ENCODE results near the gene GLI3.

The GLI3 gene

DNA sequence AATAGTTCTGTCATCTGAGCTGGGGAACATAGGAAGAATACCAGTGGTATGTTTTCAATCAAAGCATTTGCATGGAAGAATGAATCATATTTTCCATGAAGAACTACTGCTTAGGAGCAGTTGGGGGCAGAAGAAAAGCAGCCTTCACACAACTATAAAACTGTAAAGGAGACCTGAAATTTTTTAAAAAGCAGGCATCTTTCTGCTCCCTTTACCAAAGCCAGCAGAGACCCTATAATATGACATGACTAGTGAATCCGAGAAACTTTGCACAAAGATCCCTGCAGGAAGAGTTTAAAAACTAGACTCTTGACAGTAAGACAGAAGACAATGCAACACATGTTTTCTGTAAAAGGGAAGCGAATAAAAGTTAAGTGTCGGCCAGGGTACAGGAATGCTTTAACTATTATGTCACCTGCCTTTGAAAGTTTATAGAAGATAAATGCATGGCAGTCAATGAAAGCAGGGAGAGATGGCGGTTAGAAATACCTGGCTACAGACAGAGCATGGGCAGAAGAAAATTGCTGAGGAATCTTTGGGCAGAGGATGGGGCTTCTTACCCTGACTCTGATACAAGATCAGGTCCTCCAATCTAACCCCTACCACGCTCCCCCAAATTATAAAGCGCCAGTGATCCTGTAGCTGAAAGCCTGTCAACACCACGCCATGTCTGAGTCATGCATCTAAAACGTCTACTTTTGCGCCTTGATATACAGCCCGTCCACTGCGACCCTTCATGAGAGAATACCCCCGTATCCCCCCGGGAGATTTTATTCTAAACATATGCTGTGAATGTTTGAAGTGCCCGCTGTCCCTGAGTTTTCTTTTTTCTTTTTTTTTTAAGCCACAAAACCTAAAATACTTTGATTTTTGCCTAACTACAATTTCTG is 93.1 kb downstream of the GLI3 start:
- no peak for DNase-seq (ENCODE audit: low read depth in 3 of 3, low spot score in 1 of 3)

DNA sequence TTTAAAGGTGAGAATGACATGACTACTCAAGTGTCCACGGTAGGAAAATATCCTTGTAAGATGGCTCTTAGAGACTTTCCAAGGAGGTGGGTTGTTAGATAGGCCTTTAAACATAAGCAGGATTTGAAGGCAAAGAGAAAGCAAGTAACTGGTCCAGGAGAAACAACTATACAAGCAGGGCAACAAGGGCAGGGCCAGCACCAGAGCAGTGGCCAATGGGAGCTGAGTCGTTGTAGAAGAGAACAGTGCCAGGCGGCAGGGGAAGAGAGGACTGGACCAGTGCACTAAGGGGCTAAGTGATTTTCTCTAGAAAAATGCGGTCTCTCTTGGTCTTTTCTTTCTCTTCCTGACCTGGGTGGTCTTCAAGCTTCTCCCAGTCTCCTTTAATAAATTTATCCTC is 94.9 kb downstream of the GLI3 start:
- DNase-seq (ENCODE audit: low read depth in 3 of 3, low spot score in 1 of 3): no peak

DNA sequence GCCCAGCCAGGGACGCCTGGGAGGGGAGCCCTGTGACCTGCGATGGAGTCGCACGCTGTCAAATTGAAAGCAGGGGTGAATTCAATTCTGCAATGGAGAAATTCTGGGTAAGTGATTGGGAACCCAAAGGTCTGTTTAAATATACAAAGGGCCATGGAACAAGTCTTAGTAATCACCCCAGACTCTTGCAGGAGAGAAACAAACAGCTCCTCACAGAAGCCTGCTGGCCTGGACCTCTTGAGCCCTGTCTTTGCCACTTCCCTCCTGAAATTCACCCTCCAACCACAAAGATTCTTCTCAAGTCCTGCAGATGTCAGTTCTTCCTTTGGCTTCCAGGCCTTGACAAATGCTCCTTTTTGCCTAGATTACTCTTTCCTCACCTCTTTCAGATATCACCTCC is 97.3 kb downstream of the GLI3 start:
- no peak for DNase-seq (ENCODE audit: low read depth in 3 of 3, low spot score in 1 of 3)

GRCh38 chr7:42138691-42139090 is 98.3 kb downstream of the GLI3 start:
- no peak for DNase-seq (ENCODE audit: low read depth in 3 of 3, low spot score in 1 of 3)

DNA sequence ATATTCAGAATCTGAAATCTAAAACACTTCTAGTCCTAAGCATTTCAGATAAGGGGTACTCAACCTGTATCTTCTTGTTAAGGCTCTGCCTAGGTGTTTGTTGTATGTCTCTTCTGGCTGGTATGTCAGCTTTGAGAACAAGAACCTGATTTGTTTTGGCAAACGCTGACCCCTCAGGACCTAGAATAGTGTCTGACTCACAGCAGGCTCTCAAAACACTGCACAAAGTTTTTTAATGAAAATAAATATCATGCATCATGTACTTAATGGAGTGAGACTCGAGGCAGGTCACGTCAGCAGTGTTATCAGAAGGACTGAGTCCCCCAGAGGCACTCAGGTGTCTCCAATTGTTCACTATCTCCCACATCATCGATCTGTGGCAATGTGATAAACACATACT is 99.1 kb downstream of the GLI3 start:
- DNase-seq (ENCODE audit: low read depth in 3 of 3, low spot score in 1 of 3): no peak

DNA sequence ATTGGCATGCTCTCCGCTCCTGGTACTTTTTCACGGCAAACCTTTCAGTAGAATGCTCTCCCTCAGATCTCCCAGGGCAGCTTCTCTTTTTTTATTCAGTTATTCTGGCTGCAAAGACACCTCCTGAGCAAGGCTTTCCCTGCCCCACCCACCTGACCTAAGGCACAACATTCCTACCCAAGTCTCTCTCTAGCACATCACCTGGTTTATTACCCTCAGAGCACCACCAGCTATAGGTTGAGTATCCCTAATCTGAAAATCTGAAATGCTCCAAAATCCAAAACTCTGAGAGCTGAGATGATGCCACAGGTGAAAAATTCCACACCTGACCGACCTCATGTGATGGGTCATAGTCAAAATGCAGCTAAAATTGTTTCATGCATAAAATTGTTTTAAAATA is 99.6 kb downstream of the GLI3 start:
- DNase-seq (ENCODE audit: low read depth in 3 of 3, low spot score in 1 of 3): no peak

DNA sequence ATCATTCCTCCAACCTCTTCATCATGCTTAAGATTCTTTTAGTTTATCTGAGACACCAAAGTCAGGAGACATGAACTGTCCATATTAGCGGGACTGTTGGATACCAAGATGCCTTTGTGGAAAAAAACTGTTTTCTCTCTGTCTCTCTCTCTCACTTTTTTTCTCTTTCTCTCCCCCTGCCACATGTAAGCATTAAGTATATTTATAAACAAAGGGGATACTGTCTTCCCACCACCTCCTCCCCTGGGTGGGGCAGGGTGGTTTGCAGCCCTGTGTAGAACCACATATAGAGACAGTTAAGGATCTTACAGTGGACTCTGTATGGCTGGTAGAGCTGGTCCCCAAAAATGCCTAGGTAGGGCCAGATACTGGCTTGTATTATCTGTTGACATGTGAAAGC is 101.3 kb downstream of the GLI3 start:
- DNase-seq (ENCODE audit: low read depth in 3 of 3, low spot score in 1 of 3): no peak

GRCh38 chr7:42134276-42134876 is 102.6 kb downstream of the GLI3 start:
- no peak for DNase-seq (ENCODE audit: low read depth in 3 of 3, low spot score in 1 of 3)

GRCh38 chr7:42133321-42133720 is 103.7 kb downstream of the GLI3 start:
- DNase-seq (ENCODE audit: low read depth in 3 of 3, low spot score in 1 of 3): no peak

- no peak for DNase-seq (ENCODE audit: low read depth in 3 of 3, low spot score in 1 of 3)
These were observed 108.3 kb downstream of the GLI3 start for GRCh38 chr7:42128703-42129102.

DNA sequence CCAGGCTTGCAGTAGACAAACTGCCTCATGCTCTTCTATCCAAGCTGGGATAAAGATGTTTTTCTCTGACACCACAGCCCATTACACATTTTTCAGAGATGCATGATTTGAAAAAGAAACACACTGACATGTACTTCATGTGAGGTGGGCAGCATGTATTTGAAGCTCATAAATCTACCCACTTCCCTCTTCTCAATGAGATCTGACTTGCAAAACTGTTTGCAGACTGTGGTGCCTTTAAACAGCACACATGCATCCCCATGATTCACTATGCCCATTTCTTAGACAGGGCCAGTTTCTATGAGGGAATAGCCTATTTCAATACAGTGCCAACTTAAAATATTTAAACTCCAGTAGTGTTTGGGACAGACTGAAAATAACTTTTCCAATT is 109.8 kb downstream of the GLI3 start:
- DNase-seq (ENCODE audit: low read depth in 3 of 3, low spot score in 1 of 3): no peak

DNA sequence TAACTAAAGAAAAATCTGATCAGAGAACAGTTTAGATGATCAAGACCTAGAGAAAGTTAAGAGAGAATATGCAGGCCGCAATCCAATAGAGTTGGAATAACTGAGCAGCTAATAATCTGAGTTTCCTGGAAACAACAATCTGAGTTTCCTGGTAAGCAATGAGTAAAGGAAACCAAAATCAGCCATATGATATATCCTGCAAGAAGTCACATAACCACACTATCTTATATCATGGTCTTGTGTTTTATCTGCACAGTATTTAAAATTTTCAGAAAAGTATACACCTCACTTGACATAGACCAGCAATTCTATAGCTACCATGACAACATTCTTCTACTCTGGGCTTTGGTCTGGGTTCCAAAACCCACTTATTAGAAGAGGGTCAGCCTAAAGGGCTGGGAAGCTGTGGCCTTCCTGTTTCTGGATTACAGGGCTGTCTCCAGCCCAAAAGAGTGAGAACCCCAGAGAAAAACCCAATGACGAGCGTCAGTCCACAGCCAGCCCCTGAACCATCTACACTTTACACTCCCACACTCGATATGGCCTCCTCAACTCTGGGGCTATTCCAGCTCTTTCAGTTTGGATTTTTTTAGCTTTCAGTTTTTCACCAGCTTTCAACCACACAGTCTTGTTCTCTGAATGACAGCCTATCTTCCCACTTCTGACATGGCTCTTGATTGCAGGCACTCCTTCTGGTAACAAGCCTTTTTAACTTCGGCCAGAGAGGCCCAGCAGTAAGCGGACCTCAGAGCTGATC is 110.4 kb downstream of the GLI3 start:
- DNase-seq (ENCODE audit: low read depth in 3 of 3, low spot score in 1 of 3): no peak

DNA sequence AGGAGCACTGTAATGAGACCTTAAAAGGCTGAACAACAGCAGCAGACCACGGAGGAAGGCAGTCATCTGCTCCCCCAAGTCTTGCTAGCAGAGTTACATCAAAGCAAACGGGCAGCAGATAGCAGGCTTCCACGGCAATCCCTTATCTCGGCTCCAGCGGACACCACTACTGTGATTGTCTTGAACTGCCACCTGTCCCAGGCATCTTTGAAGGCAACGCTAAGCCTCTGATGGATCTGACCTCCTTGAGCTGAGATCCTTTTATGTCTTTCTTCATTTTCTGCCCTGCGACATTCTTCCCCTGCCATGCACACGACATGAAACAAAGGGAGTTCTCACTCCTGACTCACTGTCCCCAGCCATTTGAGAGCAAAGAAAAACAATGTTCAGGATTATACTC is 111.7 kb downstream of the GLI3 start:
- no peak for DNase-seq (ENCODE audit: low read depth in 3 of 3, low spot score in 1 of 3)

DNA sequence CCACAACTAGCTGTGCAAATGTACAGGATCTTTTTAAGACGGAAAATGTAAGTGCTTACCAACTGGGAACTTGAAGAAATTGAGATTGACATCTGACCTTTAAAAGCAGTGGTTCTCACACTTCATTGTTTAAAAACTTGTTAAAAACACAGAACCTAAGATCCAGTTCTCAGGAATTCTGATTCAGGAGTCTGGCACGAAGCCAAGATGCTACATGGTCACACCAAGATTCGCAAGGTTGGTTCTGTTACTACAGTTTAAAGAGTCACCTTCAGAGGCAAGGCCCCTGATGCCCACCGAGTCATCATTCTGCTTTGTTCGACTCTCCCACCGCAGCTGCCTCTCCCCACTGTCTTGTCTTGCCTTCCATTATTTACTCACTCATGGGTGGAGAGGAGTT is 113.3 kb downstream of the GLI3 start:
- DNase-seq (ENCODE audit: low read depth in 3 of 3, low spot score in 1 of 3): no peak

DNA sequence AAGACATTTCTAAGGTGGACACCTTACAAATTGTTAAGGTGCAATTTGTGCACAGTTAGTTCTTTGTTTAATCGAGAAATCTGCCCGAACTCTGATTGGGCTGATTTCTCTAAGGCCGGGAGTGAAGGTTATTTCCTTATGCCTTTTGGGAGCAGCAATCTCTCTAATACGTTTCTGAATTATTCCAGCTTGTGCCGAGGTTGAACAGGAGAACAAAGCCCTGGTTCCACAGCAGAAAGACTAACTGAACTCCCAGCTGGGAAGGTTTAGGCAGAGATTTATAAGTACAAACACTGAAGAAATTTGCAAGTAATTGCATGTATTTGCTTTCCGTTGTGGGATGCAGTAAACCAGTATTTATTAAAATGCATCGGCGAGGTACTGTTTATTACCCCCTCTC is 116.8 kb downstream of the GLI3 start:
- no peak for DNase-seq (ENCODE audit: low read depth in 3 of 3, low spot score in 1 of 3)

- no peak for DNase-seq (ENCODE audit: low read depth in 3 of 3, low spot score in 1 of 3)
These were observed 119.8 kb downstream of the GLI3 start for GRCh38 chr7:42117201-42117600.

DNA sequence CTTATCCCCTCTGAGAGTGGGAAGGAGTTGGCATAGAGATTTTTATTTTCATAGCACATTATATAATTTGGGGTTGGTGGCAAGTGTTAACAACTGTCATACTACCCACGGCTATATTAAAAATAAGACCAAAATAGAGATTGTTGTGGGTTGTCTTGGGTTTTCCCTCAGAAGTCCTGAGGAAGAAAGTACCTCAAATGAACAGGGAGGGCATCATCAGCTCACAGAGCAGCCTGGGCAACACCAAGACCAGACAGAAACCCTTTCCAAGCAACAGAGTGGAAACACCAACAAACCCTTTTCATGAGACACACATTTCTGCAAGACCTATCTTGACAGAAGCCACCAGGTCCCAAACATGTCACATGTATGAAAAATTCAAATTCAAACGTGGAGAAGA is 121.2 kb downstream of the GLI3 start:
- DNase-seq (ENCODE audit: low read depth in 3 of 3, low spot score in 1 of 3): no peak

- no peak for DNase-seq (ENCODE audit: low read depth in 3 of 3, low spot score in 1 of 3)
These were observed 126.7 kb downstream of the GLI3 start for GRCh38 chr7:42110333-42110732.

DNA sequence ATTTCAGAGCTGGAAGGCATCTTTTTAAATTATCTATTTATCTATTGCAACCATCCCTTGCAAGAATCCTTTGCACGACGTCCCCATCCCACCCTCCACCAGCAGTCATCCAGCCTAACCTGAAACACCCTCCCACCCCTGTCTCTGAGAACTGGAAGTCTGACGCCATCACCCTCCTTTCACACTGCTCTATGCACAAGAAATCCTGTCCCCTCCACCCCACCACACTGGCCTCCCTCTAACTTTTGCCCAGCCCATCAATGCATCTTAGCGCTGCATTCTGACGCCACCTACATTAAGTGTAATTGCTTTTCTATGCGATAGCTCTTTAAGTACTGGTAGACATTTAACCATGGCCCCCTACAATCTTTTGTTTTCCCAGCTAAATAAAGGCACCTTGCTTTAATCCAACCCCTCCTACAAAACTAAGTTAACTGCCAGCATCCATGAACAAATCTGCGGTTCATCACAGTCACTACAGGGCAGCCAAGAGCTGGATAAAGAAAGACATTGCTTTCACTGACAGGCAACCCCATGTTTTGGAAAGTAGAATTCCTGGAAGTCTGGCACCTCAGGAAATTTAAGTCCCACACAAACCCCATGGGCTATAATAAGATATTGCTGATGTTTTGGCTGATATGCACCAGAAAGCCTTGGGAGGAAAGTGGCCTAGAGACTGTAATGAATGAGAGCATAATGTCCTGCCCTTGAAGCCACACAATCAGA is 128.0 kb downstream of the GLI3 start:
- no peak for DNase-seq (ENCODE audit: low read depth in 3 of 3, low spot score in 1 of 3)

DNA sequence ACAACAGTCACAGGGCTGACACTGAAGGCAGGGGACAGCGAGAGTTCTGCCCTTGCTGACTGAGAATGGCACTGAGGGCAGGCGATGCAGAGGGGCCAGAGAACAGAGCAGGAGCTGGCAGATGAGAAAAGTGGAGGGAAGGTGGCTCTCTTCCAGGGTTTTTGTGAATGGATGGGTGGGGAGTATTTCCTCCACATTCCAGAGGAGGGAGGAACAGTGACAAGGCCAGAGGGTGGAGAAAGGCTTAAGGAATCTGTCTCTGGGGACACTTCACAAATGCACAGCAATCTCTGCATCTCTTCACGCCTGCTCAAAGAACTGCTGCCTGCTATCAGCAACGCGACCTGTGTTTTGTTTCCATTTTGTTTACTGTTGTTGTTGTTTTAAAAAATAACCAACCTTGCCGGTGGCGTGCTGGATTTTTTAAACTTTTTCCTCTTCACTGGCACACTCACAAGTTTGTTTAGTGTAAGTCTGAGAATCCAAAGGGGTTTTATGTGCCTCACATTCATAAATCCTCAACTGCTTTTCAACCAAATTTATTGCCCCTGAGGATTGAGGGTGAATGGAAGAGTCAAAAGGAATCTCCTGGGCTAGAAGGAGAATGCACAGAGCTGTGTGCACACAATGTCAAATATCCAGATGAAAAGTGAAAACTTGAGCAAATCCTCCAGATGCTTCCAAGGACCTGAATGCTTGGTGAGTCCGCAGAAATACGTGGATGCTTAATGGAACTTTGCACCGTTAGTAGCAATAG is 129.3 kb downstream of the GLI3 start:
- no peak for DNase-seq (ENCODE audit: low read depth in 3 of 3, low spot score in 1 of 3)

- DNase-seq (ENCODE audit: low read depth in 3 of 3, low spot score in 1 of 3): no peak
These were observed 130.4 kb downstream of the GLI3 start for GRCh38 chr7:42106562-42106961.
